Gastroesophageal sphincter (tissue), 4 donors: ENCODE measurements around the gene SYCP2L. TPM values are rescaled to one million over a fixed set of nuclear protein-coding genes. Genes with fewer than 3 reads are reported as not detected.
"Not testable (repeated sequence)": the region's sequence is repeated elsewhere in the genome, so short reads cannot be mapped to it uniquely, and the experiment has no call there.

Experiments used
- ATAC-seq: fragments of 150-250 bp; one replicate; pipeline ENCODE4 v1.9.1; 2016; ENCODE audit warnings: mild to moderate bottlenecking, moderate library complexity
- H3K27ac ChIP-seq, 4 donors: fragments of 200-600 bp; sonication (generic) in 3 of 4; 1 replicate in 3 of 4; 2 replicates in 1 of 4; pipeline ENCODE4 v1.5.1; 2016 to 2019
- H3K27me3 ChIP-seq: fragments of 200-600 bp; sonication (generic); one replicate; pipeline ENCODE4 v1.5.1; 2019
- H3K36me3 ChIP-seq, 2 donors: fragments of 200-600 bp; sonication (generic); one replicate each; pipeline ENCODE4 v1.5.1; 2019; ENCODE audit warnings: control low read depth in 1 of 2
- H3K4me1 ChIP-seq, 3 donors: fragments of 200-600 bp; sonication (generic); 1 replicate in 2 of 3; 2 replicates in 1 of 3; pipeline ENCODE4 v1.5.1; 2016 to 2019; ENCODE audit warnings: control low read depth in 2 of 3
- H3K4me3 ChIP-seq, 2 donors: fragments of 200-600 bp; sonication (generic); one replicate each; pipeline ENCODE4 v1.5.1; 2019; ENCODE audit warnings: mild to moderate bottlenecking in 1 of 2, moderate library complexity in 1 of 2
- H3K9me3 ChIP-seq, 3 donors: fragments of 200-600 bp; sonication (generic); one replicate each; pipeline ENCODE4 v1.5.1; 2017 to 2019; ENCODE audit warnings: control low read depth in 2 of 3
- CTCF ChIP-seq, 4 experiments: fragments of 200-600 bp in 2 of 4; fragments of 450-650 bp in 2 of 4; sonication (generic) in 1 of 4; IDR thresholded peaks; one replicate each; pipeline ENCODE4 v1.5.1; 2017 to 2019; ENCODE audit warnings: antibody characterized with exemption in 4 of 4, mild to moderate bottlenecking in 2 of 4, moderate library complexity in 2 of 4
- EP300 ChIP-seq: sonication (generic); formaldehyde crosslinking; IDR thresholded peaks from one replicate; pipeline ENCODE4 v1.6.1; 2017; ENCODE audit warnings: antibody characterized with exemption, mild to moderate bottlenecking
- POLR2A ChIP-seq, 2 donors: fragments of 450-650 bp; IDR thresholded peaks; one replicate each; pipeline ENCODE4 v1.6.1; 2017; ENCODE audit warnings: antibody characterized with exemption in 2 of 2, mild to moderate bottlenecking in 2 of 2, moderate library complexity in 1 of 2
- POLR2AphosphoS5 ChIP-seq: sonication (generic); formaldehyde crosslinking; IDR thresholded peaks from one replicate; pipeline ENCODE4 v1.6.1; 2017; ENCODE audit warnings: antibody characterized with exemption
- WGBS, 2 donors: methylation state at CpG; one replicate each; pipeline ENCODE4 v1.1.5; 2018; ENCODE audit warnings: low coverage in 1 of 2; 5-methylcytosine and 5-hydroxymethylcytosine counted together
- total RNA-seq, 4 donors: library from RNA; depleted of rRNA; stranded (reverse); fragments of >200 nt; gene quantifications; one replicate each; pipeline ENCODE4 v1.1.0, GENCODE V29; 2016

The SYCP2L gene
- total RNA-seq, 4 donors from 2014 or later = 0.40 to 5.7 (median 1.6) TPM

GRCh38 chr6:10854922-10855632 is 31.8 kb upstream of the SYCP2L start:
- H3K4me1 ChIP-seq = no peaks in the 10 kb centered on the region
- no peak for ATAC-seq
- H3K4me3 ChIP-seq = no peak overlapping the region
- peaks cover 0 to 11% (median 0%) of the 10 kb centered on the region in 3 donors for H3K9me3 ChIP-seq
- no peak overlapping the region for H3K27ac ChIP-seq
- no peaks in the 10 kb centered on the region for H3K36me3 ChIP-seq
- TF ChIP-seq CTCF (IDR thresholded peaks at IDR 0.05) = no peak
- no peak for TF ChIP-seq EP300
- no peak for TF ChIP-seq POLR2A (IDR thresholded peaks at IDR 0.05)
- no peak for TF ChIP-seq POLR2AphosphoS5
- 83 to 94% methylated on average over 3 to 4 of the region's 7 CpGs for WGBS, 2 donors
- H3K27me3 ChIP-seq = no peaks in the 10 kb centered on the region

- no peak for ATAC-seq
- Histone ChIP-seq H3K27ac (no peak overlapping the region), H3K4me3 (no peak overlapping the region), H3K9me3 (peaks cover 0 to 11% (median 0%) of the 10 kb centered on the region in 3 donors), H3K4me1 (no peaks in the 10 kb centered on the region), H3K36me3 (no peaks in the 10 kb centered on the region), H3K27me3 (no peaks in the 10 kb centered on the region)
- WGBS, 2 donors = 83 to 92% methylated on average over 2 of the region's 2 CpGs
- TF ChIP-seq CTCF (IDR thresholded peaks at IDR 0.05) (no peak), POLR2A (IDR thresholded peaks at IDR 0.05) (no peak), EP300 (no peak), POLR2AphosphoS5 (no peak)
These were observed 29.6 kb upstream of the SYCP2L start for GRCh38 chr6:10857259-10857658.

- no peaks in the 10 kb centered on the region for H3K4me1 ChIP-seq
- H3K27ac ChIP-seq = no peak overlapping the region
- no peaks in the 10 kb centered on the region for H3K27me3 ChIP-seq
- no peak for ATAC-seq
- H3K36me3 ChIP-seq = no peaks in the 10 kb centered on the region
- no peak for TF ChIP-seq EP300
- no peak for TF ChIP-seq CTCF (IDR thresholded peaks at IDR 0.05)
- no peak for TF ChIP-seq POLR2AphosphoS5
- TF ChIP-seq POLR2A (IDR thresholded peaks at IDR 0.05) = no peak
- WGBS, 2 donors = 79 to 90% methylated on average over 2 of the region's 2 CpGs
- H3K9me3 ChIP-seq = no peaks in the 10 kb centered on the region
- no peak overlapping the region for H3K4me3 ChIP-seq
These were observed 25.8 kb upstream of the SYCP2L start for GRCh38 chr6:10861086-10861485.

- TF ChIP-seq EP300 (no peak), POLR2AphosphoS5 (no peak), POLR2A (IDR thresholded peaks at IDR 0.05) (no peak), CTCF (IDR thresholded peaks at IDR 0.05) (no peak)
- Histone ChIP-seq H3K27me3 (no peaks in the 10 kb centered on the region), H3K4me3 (no peak overlapping the region), H3K36me3 (no peaks in the 10 kb centered on the region), H3K9me3 (no peaks in the 10 kb centered on the region), H3K27ac (no peak overlapping the region), H3K4me1 (no peaks in the 10 kb centered on the region)
- ATAC-seq = no peak
- 77 to 100% methylated on average over 1 to 4 of the region's 4 CpGs for WGBS, 2 donors
These were observed 24.5 kb upstream of the SYCP2L start for GRCh38 chr6:10862361-10862760.

- ATAC-seq, H3K36me3 ChIP-seq, H3K27ac ChIP-seq, H3K27me3 ChIP-seq, H3K4me3 ChIP-seq, H3K4me1 ChIP-seq, H3K9me3 ChIP-seq: not testable (repeated sequence)
- WGBS, 2 donors = 89 to 100% methylated on average over 1 to 7 of the region's 7 CpGs
These were observed 23.8 kb upstream of the SYCP2L start for GRCh38 chr6:10863031-10863430.

- not testable (repeated sequence) for H3K4me3 ChIP-seq, ATAC-seq, H3K36me3 ChIP-seq, H3K27me3 ChIP-seq, H3K4me1 ChIP-seq, H3K9me3 ChIP-seq, H3K27ac ChIP-seq
- 90% methylated on average over 2 to 3 of the region's 3 CpGs for WGBS, 2 donors
These were observed 20.1 kb upstream of the SYCP2L start for GRCh38 chr6:10866709-10867108.
